ENCODE data around the gene FURIN.
A peak's percentile ranks its signal among the peaks of the same experiment; 100 is the strongest.
"Not testable (repeated sequence)": the region's sequence is repeated elsewhere in the genome, so short reads cannot be mapped to it uniquely, and the experiment has no call there.

Gene FURIN

DNA sequence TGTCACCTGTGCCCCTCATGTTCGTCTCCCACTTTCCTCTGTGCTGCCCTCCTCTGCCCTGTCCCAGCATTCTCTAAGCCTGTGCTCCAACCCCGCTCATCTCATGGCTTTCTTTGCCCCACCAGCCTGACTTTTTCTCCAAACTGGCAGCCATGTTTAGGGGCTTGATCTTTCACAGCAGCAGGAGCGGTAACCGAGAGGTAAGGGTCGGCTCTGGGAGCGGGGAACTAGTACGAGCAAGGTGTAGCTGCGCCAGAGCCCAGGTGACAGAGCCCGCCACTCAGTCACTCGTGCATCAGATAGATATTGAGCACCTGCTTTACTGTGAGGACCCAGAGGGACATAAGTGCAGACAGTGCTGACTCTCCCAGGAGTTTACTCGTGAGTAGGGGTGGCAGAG is 48.1 kb downstream of the FURIN start:
- no peak for DNase-seq (ENCODE audit: low spot score)

DNA sequence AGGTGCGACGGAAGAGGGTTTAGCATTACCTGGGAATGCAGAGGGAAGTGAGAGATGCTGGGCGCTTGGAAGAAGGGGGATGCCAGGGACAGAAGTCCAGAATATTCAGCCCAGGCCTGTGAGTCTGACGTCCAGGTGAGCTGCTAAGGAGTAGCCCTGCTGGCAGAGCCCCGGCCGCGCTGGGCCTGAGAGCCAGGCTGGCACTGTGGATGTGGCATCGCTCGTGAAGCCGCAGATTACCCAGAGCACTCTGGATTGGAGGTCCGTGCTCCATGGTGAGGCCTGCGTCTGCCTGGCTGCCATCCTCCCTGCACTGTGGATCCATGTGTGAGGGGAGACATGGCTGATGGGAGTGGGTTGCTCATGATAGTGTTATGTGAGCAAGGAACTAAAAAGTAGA is 49.2 kb downstream of the FURIN start:
- DNase-seq (ENCODE audit: low spot score): no peak

DNA sequence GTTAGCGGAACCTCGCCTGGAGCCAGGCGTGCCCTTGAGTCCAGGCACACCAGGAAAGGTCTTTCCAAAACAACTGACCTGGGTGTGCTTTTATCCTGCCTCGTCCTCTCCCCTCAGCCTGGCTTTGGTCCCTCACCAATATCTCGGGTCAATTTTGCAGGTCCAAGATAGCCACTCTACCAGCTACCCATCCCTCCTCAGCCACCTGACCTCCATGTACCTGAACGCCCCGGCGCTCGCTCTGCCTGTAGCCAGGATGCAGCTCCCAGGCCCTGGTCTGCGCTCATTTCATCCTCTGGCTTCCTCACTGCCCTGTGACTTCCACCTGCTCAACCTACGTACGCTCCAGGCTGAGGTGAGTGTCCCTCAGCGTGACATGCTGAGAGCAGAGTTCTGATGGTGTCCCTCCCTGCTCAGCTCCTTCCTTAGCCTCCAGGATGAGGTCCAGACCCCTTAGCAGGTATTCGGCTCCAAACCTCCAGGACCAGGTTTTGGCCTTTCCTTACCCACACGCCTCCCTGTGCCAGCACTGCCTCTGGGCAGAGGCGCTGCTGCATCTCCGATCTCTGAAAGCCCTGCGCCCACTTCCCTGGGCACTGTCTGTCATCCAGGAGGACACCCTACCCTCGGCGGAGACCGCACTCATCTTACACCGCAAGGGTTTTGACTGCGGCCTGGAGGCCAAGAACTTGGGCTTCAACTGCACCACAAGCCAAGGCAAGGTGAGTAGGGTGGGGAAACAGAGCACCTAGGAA is 49.8 kb downstream of the FURIN start:
- no peak for DNase-seq (ENCODE audit: low spot score)

DNA sequence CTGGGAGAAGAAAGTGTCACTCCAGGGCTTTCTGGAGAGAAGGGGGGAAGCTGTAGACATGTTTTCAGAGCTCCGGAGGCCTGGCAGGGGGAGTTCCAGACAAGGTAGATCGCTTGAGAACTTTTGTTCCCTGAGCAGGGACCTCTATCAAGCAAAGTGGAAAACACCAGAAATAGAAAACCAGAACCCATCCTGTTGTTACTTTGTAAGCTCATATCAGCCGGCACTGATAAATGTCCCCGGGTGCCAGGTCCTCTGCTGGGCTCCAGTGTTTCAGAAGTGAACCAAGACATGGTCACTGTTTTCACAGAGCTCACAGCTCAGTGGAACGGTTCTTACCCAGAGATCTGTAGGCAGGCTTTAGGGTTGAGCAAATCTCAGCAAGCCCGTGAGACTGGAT is 50.4 kb downstream of the FURIN start:
- DNase-seq (ENCODE audit: low spot score): no peak

DNA sequence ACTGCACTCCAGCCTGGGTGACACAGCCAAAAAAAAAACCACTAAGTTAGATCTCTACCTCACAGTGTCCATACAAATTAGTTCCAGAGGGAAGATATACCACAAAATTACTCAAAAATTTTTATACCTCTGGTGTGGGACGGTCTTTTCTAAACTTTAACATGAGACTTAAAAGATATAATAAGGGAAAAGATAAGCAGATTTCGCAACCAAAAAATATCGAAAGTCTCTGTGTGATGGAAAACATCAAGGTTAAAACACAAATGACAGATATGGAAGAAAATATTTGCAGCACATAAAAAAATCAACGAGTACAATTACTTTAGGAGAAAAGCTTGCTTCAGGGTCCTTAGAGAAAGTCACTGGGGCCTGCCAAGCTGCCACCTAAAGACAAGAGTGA is 53.5 kb downstream of the FURIN start:
- DNase-seq (ENCODE audit: low spot score): no peak

DNA sequence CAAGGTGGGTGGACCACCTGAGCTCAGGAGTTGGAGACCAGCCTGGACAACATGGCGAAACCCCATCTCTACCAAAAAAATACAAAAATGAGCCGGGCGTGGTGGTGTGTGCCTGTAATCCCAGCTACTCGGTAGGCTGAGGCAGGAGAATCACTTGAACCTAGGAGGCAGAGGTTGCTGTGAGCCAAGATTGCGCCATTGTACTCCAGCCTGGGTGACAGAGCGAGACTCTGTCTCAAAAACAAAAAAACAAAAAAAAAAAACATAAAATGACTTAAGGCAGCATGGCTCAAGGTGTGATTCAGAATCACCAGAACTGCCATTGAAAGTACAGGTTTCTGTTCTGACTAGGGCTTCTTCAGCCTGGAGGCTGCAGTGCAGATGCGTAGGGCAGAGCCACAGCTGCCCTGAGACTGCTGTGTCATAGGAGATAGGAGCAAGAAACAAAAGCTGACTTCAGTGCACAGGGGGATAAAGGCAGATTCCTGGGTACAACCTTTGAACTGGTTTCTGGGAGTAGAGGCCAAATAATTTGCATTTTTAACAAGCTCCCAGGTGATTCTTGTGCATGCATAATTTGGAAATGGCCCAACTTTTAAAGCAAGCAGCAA is 54.4 kb downstream of the FURIN start:
- DNase-seq (ENCODE audit: low spot score): not testable (repeated sequence)

DNA sequence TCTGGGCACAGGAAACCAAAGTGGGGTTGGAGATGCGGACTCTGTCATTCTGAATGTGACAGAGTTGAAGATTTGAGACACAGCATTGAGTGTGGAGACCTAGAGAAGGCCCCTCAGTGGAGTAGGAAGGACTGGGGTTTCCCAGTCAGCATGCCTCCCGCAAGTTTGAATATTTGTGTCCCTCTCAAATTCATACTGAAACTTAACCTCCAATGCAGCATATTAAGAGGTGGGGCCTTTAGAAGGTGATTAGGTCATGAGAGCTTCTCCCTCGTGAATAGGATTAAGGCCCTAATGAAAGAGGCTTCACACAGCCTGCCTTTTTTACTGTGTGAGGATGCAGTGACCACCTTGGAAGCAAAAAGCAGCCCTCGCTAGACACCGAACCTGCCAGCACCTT is 56.0 kb downstream of the FURIN start:
- DNase-seq (ENCODE audit: low spot score): no peak

DNA sequence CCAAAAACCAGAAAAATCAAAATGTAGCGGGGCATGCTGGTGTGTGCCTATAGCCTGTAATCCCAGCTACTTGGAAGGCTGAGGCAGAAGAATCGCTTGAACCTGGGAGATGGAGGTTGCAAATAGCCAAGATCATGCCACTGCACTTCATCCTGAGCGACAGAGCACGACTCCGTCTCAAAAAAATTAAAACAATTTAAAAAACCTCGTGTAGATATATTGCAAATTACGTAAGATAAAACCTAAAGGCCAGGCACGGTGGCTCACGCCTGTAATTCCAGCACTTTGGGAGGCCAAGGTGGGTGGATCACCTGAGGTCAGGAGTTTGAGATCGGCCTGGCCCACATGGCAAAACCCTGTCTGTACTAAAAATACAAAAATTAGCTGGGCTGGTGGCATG is 58.4 kb downstream of the FURIN start:
- DNase-seq (ENCODE audit: low spot score): not testable (repeated sequence)

DNA sequence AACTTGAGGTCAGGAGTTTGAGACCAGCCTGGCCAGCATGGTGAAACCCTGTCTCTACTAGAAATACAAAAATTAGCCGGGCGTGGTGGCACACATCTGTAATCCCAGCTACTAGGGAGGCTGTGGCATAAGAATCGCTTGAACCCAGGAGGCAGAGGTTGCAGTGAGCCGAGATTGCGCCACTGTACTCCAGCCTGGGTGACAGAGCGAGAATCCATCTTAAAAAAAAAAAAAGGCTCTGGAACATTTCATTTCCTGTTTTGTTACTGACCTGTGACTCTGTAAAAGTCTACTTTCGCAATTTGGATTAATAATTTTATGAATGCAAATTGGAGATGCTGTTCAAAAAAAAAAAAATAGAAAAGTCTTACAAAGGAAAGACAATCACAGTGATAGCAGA is 59.7 kb downstream of the FURIN start:
- not testable (repeated sequence) for DNase-seq (ENCODE audit: low spot score)

DNA sequence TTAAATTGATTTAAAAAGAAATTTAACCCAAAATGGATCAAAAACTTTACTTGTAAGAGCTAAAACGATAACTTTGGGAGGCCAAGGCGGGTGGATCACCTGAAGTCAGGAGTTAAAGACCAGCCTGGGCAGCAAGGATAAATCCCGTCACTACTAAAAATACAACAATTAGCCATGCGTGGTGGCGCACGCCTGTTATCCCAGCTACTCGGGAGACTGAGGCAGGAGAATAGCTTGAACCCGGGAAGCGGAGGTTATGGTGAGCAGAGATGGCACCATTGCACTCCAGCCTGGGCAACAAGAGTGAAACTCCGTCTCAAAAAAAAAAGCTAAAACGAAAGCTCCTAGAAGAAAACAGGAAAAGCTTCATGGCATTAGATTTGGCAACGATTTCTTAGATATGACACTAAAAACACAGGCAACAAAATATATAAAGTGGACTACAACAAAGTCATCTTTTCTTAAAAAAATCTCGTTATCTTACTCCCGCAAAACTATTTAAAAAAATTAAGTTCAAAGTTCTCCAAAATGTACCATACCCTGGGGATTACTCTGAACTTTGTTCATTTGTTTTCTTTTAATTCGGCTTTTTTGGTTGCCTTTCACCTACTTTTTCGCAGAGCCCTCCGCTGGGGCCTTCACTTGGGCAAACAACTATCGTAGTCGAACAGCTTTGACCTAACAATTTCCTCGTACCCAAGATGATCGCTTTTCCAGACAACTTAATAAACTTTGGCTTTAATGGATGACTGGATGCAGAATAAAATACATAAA is 61.0 kb downstream of the FURIN start:
- DNase-seq (ENCODE audit: low spot score): no peak

DNA sequence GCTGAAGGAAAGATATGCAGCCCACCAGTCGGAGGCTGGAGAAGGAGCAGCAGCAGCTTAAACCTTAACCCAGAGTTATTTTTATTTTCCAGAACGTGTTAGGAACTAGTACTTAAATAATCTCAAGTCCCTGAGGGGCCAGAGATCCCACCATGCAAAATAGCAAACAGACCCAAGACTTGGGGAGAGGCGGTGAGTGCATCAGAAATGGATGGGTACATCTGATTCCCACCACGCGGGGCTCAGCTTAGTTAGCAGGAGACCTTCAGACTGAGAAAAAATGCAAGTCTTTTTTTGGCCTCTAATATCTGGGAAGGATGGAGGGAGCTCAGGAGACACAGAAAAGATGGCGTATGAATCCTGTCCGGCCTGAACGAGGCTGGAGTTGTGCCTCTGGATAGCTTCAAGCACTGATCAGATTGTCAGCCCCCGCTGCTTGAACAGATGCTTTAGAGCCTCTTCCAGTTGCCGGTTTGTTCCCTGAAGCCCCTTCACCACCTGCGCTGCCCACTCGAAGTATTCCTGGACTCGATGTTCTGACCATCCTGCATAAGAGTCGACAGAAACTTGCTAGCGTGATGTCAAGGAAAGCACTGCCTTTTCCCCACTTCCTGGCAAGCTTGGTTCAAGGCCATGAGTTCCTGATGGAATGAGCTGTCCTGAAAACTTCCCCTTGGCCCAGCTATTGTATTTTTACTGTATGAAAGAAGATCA is 62.6 kb downstream of the FURIN start:
- DNase-seq (ENCODE audit: low spot score): no peak

DNA sequence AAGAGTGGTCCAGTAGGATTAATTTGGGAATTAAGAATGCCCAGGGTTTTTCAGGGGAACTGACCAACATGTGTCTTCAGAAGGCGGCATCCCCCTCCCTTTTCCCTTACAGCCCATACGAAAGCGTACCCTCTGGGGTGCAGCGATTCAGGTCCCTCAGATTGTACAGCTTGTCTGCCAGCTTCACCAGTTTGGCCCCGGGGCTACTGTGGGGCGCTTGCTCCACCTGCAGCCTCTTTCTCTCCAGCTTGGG is 63.1 kb downstream of the FURIN start:
- no peak for DNase-seq (ENCODE audit: low spot score)

DNA sequence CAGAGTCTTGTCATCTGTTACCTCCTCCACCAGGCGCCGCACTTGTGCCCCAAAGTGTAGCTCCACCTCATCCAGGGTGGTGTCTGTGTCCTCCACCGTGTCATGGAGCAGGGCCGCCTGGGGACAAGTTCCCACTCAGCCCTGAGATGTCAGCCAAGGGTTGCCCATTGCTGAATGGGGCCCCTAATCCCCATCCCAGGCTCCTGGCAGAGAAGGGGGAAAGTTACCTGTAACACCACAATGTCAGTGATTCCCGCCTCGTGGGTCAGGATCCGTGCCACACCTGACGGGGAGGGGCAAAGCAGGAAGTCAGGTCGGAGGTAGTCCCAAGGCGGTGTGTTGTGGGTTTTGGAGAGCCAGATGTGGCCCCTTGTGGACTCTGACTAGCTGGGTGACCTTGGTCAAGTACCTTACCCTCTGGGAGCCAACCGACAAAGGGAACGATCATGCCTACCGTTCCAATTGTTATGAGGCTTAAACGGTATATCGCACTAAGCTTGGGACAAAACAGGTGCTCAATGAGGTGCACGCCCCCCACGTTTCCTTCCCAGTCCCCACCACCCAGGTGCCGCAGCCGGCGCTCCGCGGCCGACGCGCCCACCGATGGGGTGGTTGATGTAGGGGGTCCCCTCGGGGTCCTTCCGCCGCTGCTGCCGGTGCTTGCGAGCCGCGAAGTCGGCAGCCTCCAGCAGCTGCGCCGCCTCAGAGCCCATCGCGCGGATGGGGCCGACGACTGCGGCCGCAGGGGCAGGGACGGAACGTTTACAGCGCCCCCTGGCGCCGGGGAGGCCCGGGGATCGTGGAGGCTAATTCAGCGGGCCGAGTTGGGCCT is 63.7 kb downstream of the FURIN start, which contains the start of gene HDDC3:
Gene HDDC3, minus strand, starts transcription at position 722 of the 832 bp plus-strand sequence. Its CDS starts 9 bp downstream, at position 713.
- DNase-seq (ENCODE audit: low spot score): peak; percentile 95

DNA sequence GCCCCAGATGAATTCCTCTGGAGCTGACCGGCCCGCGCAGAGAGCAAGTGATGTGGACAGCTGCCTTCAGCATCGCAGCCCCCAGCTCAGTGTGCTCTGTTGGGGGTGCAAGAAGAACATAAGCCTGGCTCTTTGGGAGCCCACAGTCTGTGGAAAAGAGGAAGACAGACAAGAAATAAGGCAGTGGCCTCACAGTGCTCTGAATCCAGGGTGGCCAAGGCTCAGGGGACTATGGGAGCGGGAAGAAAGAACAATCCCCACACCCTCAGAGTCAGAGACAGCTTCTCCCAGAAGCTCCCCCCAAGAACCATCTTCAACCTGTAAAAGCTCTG is 64.2 kb downstream of the FURIN start:
- DNase-seq (ENCODE audit: low spot score): no peak

Data from AG08395 (cell line).